HEK293 (cell line): ENCODE results near the gene KLK2.

Experiments
- YY1 ChIP-seq: fragments of 450-650 bp; formaldehyde crosslinking; IDR thresholded peaks from 2 replicates; pipeline ENCODE4 v1.5.1; 2018; ENCODE audit warnings: missing biosample characterization, missing genetic modification characterization
- TF ChIP-seq, protein P1 (sequence below): fragments of 450-650 bp; formaldehyde crosslinking; IDR thresholded peaks from 2 replicates; pipeline ENCODE4 v1.5.1; 2016; ENCODE audit warnings: missing biosample characterization, missing genetic modification characterization

DNA sequence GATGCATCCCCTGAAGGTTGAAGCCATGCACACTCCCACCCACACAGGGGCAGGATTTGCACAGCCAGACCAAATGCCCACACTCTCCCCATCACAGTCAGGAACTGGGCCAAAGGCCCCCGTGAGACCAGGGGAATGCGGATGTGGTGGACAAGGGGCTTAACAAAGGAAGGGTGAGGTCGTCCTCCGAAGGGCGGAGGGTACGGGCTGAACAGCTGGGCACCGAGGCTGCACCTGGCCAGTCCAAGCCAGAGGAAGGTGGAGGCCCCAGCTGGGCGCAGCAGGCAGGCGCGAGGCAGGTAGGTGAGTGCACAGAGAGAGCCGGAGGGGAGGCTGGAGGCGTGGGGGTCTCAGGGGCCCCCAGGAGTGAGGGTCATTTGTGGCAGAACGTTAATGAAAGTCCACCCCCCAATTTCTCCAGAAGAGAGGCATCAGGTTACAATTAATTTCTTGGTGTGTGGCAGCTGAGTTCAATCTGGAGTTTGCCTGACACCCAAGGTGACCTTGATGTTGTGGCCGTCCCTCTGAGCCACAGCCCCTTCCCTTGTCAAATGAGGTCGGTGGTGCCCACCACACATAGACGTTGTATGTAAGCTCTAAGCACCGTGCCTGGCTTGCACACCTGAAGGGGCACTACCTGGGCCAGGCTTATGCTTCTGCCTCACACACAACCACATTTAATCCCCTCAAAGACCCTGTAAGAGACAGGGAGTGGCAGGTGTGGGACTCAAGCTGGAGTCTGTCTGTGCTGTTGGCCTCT is 42.8 kb upstream of the KLK2 start:
- no peak for TF ChIP-seq YY1 (tag by site-specific recombination)
- TF ChIP-seq, protein P1, sequence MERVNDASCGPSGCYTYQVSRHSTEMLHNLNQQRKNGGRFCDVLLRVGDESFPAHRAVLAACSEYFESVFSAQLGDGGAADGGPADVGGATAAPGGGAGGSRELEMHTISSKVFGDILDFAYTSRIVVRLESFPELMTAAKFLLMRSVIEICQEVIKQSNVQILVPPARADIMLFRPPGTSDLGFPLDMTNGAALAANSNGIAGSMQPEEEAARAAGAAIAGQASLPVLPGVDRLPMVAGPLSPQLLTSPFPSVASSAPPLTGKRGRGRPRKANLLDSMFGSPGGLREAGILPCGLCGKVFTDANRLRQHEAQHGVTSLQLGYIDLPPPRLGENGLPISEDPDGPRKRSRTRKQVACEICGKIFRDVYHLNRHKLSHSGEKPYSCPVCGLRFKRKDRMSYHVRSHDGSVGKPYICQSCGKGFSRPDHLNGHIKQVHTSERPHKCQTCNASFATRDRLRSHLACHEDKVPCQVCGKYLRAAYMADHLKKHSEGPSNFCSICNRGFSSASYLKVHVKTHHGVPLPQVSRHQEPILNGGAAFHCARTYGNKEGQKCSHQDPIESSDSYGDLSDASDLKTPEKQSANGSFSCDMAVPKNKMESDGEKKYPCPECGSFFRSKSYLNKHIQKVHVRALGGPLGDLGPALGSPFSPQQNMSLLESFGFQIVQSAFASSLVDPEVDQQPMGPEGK = no peak
